CD4-positive, alpha-beta T cell treated with Interleukin-10 for 1 hour (primary cell): ENCODE results near the gene IPP.
"Not testable (repeated sequence)": the region's sequence is repeated elsewhere in the genome, so short reads cannot be mapped to it uniquely, and the experiment has no call there.

Experiments
- DNase-seq: peaks from one replicate; pipeline ENCODE4 v3.0.0-alpha.2; 2020

IPP gene

GRCh38 chr1:45750298-45751038 lies at the start of gene IPP:
Gene IPP, minus strand, starts transcription at chr1:45750653. Its CDS starts 4,242 bp downstream, at chr1:45746411.
- DNase-seq = peak; percentile 94

- no peak for DNase-seq
These were observed 46.5 kb upstream of the IPP start for GRCh38 chr1:45796946-45797345.

- DNase-seq = no peak
These were observed 45.9 kb upstream of the IPP start for GRCh38 chr1:45796381-45796780.

- DNase-seq = no peak
These were observed 43.6 kb upstream of the IPP start for GRCh38 chr1:45793942-45794604.

GRCh38 chr1:45792744-45793143 lies 42.3 kb upstream of the IPP start:
- no peak for DNase-seq

GRCh38 chr1:45789601-45790000 lies 39.1 kb upstream of the IPP start:
- no peak for DNase-seq

- no peak for DNase-seq
These were observed 37.5 kb upstream of the IPP start for GRCh38 chr1:45787905-45788304.

GRCh38 chr1:45785583-45785982 lies 35.1 kb upstream of the IPP start:
- DNase-seq = peak; percentile 58

- DNase-seq = no peak
These were observed 25.3 kb upstream of the IPP start for GRCh38 chr1:45775794-45776193.

GRCh38 chr1:45772971-45773370 lies 22.5 kb upstream of the IPP start:
- no peak for DNase-seq

- no peak for DNase-seq
These were observed 18.9 kb upstream of the IPP start for GRCh38 chr1:45769261-45769932.

GRCh38 chr1:45767035-45767434 lies 16.6 kb upstream of the IPP start:
- DNase-seq = no peak

GRCh38 chr1:45765999-45766792 lies 15.7 kb upstream of the IPP start:
- DNase-seq = no peak

- DNase-seq = no peak
These were observed 11.8 kb upstream of the IPP start for GRCh38 chr1:45762291-45762690.

- no peak for DNase-seq
These were observed 5.2 kb upstream of the IPP start for GRCh38 chr1:45755697-45756096.

GRCh38 chr1:45753248-45754037 lies 3.0 kb upstream of the IPP start:
- DNase-seq = no peak

GRCh38 chr1:45752441-45753052 lies 2.1 kb upstream of the IPP start:
- DNase-seq = no peak

- no peak for DNase-seq
These were observed 1.6 kb upstream of the IPP start for GRCh38 chr1:45752014-45752413.

- not testable (repeated sequence) for DNase-seq
These were observed 786 bp upstream of the IPP start for GRCh38 chr1:45751039-45751838.

GRCh38 chr1:45746922-45747321 lies 3.5 kb downstream of the IPP start:
- no peak for DNase-seq

- not testable (repeated sequence) for DNase-seq
These were observed 10.8 kb downstream of the IPP start for GRCh38 chr1:45739641-45740156.
